ENCODE data around the gene RPL27A. TPM values are rescaled to one million over a fixed set of nuclear protein-coding genes. Genes with fewer than 3 reads are reported as not detected.
A peak's percentile ranks its signal among the peaks of the same experiment; 100 is the strongest.

RPL27A gene
- total RNA-seq, 1 experiment from 2014 or later = 1,008 TPM

- peaks cover 23% of the 10 kb centered on the region for H3K4me1 ChIP-seq
- Mint-ChIP-seq H3K4me3 (ENCODE audit: unreplicated experiment) (no peak overlapping the region), H3K27me3 (ENCODE audit: insufficient read depth, unreplicated experiment) (no peaks in the 10 kb centered on the region), H3K36me3 (ENCODE audit: insufficient read depth, unreplicated experiment) (peaks cover 44% of the 10 kb centered on the region), H3K27ac (ENCODE audit: unreplicated experiment) (no peak overlapping the region), H3K4me1 (ENCODE audit: low read depth, unreplicated experiment) (peaks cover 19% of the 10 kb centered on the region), H3K9me3 (ENCODE audit: unreplicated experiment) (no peaks in the 10 kb centered on the region)
- BruUV-seq (replicated peaks) = no TSS peak
- TF ChIP-seq CTCF (IDR thresholded peaks at IDR 0.05; ENCODE audit: insufficient read depth in 1 of 2, low read depth in 1 of 2, low read length in 1 of 2, severe bottlenecking in 1 of 2, unreplicated experiment in 1 of 2) = no peak
- DNase-seq = no peak
- H3K36me3 ChIP-seq (ENCODE audit: control insufficient read depth, insufficient read depth, low read length) = peaks cover 1% of the 10 kb centered on the region
- no peaks in the 10 kb centered on the region for H3K27me3 ChIP-seq (replicated peaks; ENCODE audit: control insufficient read depth, insufficient read depth, low read length)
- ChIA-PET CTCF (no interaction called here), POLR2A (no interaction called here)
- no peak overlapping the region for H3K4me3 ChIP-seq (ENCODE audit: low read depth, low read length)
- intact Hi-C loops (cut with micrococcal nuclease; ENCODE audit: unreplicated experiment) = no loop called here
- no peaks in the 10 kb centered on the region for H3K9me3 ChIP-seq
Observed at GRCh38 chr11:8714622-8715225, 32.1 kb downstream of the RPL27A start.

- Histone ChIP-seq H3K36me3 (ENCODE audit: control insufficient read depth, insufficient read depth, low read length) (peaks cover 1% of the 10 kb centered on the region), H3K27me3 (replicated peaks; ENCODE audit: control insufficient read depth, insufficient read depth, low read length) (no peaks in the 10 kb centered on the region), H3K4me3 (ENCODE audit: low read depth, low read length) (no peak overlapping the region), H3K4me1 (peaks cover 30% of the 10 kb centered on the region), H3K9me3 (no peaks in the 10 kb centered on the region)
- BruUV-seq (replicated peaks) = no TSS peak
- Mint-ChIP-seq H3K9me3 (ENCODE audit: unreplicated experiment) (no peaks in the 10 kb centered on the region), H3K27me3 (ENCODE audit: insufficient read depth, unreplicated experiment) (no peaks in the 10 kb centered on the region), H3K4me3 (ENCODE audit: unreplicated experiment) (no peak overlapping the region), H3K36me3 (ENCODE audit: insufficient read depth, unreplicated experiment) (peaks cover 44% of the 10 kb centered on the region), H3K4me1 (ENCODE audit: low read depth, unreplicated experiment) (peaks cover 24% of the 10 kb centered on the region), H3K27ac (ENCODE audit: unreplicated experiment) (peak overlapping the region; percentile 70)
- ChIA-PET CTCF (no interaction called here), POLR2A (no interaction called here)
- TF ChIP-seq CTCF (IDR thresholded peaks at IDR 0.05; ENCODE audit: insufficient read depth in 1 of 2, low read depth in 1 of 2, low read length in 1 of 2, severe bottlenecking in 1 of 2, unreplicated experiment in 1 of 2) = no peak
- no peak for DNase-seq
- intact Hi-C loops (cut with micrococcal nuclease; ENCODE audit: unreplicated experiment) = no loop called here
Observed at GRCh38 chr11:8715501-8715900, 32.9 kb downstream of the RPL27A start.

- no peak overlapping the region for H3K4me3 Mint-ChIP-seq (ENCODE audit: unreplicated experiment)
Observed at GRCh38 chr11:8717544-8717875, 34.9 kb downstream of the RPL27A start.

More at GRCh38 chr11:8717544-8717875, 34.9 kb downstream of the RPL27A start:
- Histone ChIP-seq H3K4me1 (peaks cover 50% of the 10 kb centered on the region), H3K27me3 (replicated peaks; ENCODE audit: control insufficient read depth, insufficient read depth, low read length) (no peaks in the 10 kb centered on the region), H3K36me3 (ENCODE audit: control insufficient read depth, insufficient read depth, low read length) (peaks cover 1% of the 10 kb centered on the region), H3K4me3 (ENCODE audit: low read depth, low read length) (no peak overlapping the region), H3K9me3 (no peaks in the 10 kb centered on the region)
- CTCF ChIA-PET = interaction anchor here (0.6 kb wide), 1 partner anchor 29 kb away, joined by 3 read pairs; no protein-coding TSS in a partner anchor
- no TSS peak for BruUV-seq (replicated peaks)
- no peaks in the 10 kb centered on the region for H3K9me3 Mint-ChIP-seq (ENCODE audit: unreplicated experiment)
- TF ChIP-seq CTCF (IDR thresholded peaks at IDR 0.05; ENCODE audit: insufficient read depth in 1 of 2, low read depth in 1 of 2, low read length in 1 of 2, severe bottlenecking in 1 of 2, unreplicated experiment in 1 of 2) = no peak
- H3K4me1 Mint-ChIP-seq (ENCODE audit: low read depth, unreplicated experiment) = peaks cover 44% of the 10 kb centered on the region
- H3K36me3 Mint-ChIP-seq (ENCODE audit: insufficient read depth, unreplicated experiment) = peaks cover 49% of the 10 kb centered on the region
- no peaks in the 10 kb centered on the region for H3K27me3 Mint-ChIP-seq (ENCODE audit: insufficient read depth, unreplicated experiment)
- intact Hi-C loops (cut with micrococcal nuclease; ENCODE audit: unreplicated experiment) = no loop called here
- no peak for DNase-seq
- H3K27ac Mint-ChIP-seq (ENCODE audit: unreplicated experiment) = peak overlapping the region; percentile 90
- POLR2A ChIA-PET = no interaction called here

Data from Caco-2 (cell line).